Kidney tubule cell (primary cell): ENCODE data around the gene TMEM269.
"Not testable (repeated sequence)": the region's sequence is repeated elsewhere in the genome, so short reads cannot be mapped to it uniquely, and the experiment has no call there.

Experiments
- DNase-seq: peaks from one replicate; pipeline ENCODE4 v3.0.0-alpha.2; 2018; ENCODE audit warnings: low spot score

Gene TMEM269

DNA sequence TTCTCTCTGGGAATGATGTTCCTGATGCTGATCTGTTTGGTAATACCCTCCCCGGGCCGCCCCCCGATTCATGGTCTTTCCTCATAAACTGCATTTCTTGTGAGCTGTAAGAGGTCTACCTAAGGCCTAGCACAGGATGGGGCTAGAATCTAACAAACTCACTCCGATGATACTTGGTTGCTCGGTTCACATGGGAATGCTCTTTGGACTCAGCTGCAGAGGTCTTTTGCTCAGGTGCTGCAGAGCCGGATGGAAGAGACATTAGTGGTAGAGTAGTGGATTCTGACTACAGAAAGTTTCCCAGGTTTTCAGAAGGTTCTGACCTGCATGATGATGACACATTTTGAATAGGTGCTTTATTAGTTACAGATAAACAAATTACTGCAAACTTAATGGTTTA is 8.3 kb upstream of the TMEM269 start:
- no peak for DNase-seq

- peak; percentile 35 for DNase-seq
Measured at GRCh38 chr1:42777852-42778251, 6.9 kb upstream of the TMEM269 start.

GRCh38 chr1:42779725-42780124 is 5.1 kb upstream of the TMEM269 start:
- no peak for DNase-seq

- no peak for DNase-seq
Measured at GRCh38 chr1:42780176-42780575, 4.6 kb upstream of the TMEM269 start.

GRCh38 chr1:42783092-42783491 is 1.7 kb upstream of the TMEM269 start:
- no peak for DNase-seq

DNA sequence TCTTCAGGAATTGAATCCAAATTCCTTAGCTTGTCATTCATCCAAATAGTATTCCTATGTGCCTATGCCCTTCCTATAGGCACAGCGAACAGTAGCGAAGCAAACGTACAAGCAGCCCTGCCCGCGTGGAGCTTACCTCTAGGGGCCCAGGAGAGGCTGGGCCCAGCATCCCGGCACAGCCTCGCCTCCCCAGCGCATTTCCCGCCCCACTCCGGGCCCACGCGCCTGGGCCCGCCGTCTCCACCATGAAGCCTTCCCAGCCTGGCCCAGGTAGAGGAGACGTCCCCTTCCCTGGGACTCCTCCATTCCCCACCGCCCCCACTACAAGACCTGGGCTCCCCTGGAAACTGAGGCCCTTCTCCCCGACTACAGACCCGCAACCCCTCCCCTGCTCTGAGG is 245 bp upstream of the TMEM269 start:
- DNase-seq = no peak

DNA sequence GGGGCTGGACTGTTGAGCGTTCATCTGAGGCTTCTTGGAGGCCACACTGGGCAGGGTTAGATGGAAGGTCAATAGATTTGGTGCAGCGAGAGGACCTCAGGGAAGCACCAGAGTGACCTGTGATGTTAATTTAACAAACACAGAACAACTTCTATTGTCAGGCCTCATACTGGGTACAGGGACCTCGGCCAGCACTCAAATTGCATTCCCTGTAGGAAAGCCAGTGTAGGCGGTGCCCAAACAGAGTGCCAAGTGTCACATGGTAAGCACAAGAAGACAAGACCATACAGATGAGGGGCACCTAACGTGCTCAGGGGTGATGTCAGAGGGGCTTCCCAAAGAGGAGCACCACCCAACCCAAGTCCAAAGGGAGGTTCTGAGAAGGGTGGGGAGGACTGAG is 1.3 kb downstream of the TMEM269 start:
- DNase-seq = no peak

DNA sequence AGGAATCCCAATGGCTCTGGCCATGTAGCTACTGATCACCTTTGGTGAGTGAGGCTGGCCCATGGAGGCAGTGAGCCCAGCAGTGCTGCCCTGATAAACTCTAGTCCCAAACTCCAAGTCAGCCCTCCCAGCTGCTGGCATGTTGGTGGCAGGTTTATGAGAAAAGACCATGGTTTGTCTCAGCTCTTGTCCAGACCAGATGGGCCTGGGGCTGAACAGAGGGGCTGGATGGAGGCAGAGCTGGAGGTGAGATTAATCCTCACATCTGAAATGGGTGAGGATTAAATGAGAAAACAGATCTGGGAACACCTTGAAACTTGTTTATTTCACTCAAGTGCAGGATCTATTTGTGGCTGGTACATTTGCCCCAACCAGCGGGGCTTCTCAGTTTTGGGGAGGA is 3.2 kb downstream of the TMEM269 start:
- DNase-seq = no peak

GRCh38 chr1:42793824-42794223 is 9.0 kb downstream of the TMEM269 start:
- no peak for DNase-seq

- DNase-seq = no peak
Measured at GRCh38 chr1:42797414-42797813, 12.6 kb downstream of the TMEM269 start.

GRCh38 chr1:42797979-42798378 is 13.2 kb downstream of the TMEM269 start:
- no peak for DNase-seq

DNA sequence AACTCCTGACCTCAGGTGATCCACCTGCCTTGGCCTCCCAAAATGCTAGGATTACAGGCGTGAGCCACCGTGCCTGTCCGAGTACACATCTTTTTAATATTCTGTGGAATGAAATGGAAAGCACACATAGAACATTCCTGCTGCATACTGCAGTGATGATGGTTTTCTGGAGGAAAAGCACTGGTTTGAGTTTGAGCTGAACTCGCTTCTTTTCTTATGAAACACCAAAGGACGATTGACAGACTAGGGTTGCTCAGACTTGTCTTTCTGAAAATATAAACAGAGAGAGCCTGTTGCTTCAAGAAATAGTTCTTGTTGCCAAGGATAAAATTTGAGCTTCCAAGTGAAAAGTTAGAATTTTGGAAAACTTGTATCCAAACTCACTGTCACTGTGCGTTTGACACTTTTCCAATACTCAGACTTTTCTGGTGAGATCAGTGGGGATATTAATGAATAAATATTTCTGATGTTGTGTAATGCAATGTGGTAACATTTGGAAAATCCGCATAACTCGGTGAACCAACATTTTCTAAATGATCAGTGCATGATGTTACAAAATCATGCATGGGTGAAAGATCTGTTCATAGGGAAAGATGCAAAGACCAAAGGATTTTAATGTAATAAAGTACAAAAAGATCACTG is 17.2 kb downstream of the TMEM269 start:
- DNase-seq = no peak

DNA sequence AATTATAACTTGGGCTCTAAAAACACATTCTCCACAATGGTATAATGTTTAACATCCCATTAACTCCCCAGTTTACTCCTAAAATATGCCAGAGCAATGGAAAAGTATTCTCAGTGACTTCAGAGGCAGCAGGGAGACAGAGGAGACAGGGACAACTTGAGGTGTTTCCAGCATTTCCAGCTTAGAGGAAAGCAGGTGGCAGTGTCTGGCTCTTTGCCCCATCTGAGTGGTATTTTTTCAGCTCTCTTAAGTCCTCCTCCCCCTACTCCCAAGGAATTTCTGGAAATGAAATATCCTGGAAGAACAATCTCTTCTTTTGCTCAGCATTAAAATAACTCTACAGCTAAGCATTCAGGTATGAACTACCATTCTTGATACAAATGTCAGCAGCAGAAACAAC is 21.4 kb downstream of the TMEM269 start:
- no peak for DNase-seq

DNA sequence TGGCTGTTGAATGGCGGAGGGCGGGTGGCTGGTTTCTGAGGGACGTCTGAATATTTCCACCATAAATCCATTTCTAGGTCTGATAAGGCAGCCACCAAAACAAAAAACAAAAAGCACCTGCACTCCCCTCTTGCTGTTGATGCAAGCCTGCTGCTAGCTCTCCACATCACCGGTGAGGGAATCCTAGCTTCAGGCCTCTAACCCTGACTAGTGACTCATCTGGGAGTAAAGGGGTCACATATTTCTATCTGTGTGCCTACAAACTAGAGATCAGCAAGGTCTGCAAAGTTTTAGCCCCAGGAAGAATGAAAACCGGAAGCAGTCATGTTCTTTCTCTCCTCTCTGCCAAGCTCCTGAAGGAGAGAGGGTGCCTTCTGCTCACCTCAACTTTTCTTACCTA is 21.8 kb downstream of the TMEM269 start:
- DNase-seq = no peak

DNA sequence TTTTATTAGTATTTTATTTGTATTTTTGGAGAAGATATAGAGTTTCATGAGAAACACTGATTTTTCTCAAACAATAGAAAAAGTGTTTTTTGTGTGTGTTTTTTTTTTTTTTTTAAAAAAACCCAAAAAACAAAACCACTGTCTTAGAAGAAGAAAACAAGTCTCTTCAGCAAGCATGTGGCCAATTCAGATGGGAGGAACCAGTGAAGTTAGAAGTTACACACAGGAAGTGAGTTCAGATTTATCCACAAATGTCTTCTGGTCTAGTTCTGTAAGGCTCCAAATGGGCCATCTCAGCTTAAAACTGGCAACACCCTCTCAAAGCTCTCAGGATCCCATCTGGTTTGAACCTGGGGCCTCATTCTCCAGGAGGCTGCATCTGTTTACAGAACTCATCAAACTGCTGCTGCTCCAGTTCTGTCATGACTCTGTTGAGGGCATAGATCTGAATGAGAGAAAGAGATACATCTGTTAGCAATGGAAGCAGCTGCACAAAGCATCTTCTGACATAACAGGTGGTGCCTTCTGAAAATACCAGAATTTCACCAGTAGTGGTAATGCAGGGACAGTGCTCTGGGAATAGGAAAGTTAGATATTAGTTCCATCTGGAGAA is 22.4 kb downstream of the TMEM269 start:
- DNase-seq = no peak

- not testable (repeated sequence) for DNase-seq
Measured at GRCh38 chr1:42814815-42815214, 30.0 kb downstream of the TMEM269 start.

DNA sequence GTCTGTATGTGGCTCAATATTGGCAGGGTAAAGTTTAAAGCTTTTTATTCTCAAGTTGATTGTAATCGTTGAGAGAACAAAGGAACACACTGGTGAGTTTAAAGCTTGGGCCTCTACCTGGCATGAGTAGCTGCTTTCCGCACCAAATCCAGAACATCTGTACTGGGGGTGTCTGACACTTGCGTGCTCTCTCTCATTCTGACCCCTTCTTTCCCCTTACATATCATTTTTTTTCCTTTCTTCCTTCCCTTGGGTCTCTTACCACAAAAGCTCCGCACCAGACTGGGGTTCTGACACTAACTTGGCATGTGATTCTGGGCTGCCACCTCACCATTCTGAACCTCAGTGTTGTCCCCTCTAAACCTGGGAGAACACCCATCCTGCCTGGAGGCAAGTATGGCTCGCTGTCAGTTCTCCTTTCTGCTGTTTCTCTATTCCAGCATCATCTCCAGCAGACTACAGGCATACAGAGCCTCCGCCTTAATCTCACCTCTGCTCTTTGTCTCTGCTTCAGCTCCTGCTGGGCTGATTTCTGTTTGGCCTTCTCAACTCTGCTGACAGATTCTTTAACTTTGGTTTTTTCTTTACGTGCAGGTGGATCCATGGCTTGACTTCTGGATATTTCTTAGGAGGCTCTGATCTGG is 31.3 kb downstream of the TMEM269 start:
- peak; percentile 13 for DNase-seq

DNA sequence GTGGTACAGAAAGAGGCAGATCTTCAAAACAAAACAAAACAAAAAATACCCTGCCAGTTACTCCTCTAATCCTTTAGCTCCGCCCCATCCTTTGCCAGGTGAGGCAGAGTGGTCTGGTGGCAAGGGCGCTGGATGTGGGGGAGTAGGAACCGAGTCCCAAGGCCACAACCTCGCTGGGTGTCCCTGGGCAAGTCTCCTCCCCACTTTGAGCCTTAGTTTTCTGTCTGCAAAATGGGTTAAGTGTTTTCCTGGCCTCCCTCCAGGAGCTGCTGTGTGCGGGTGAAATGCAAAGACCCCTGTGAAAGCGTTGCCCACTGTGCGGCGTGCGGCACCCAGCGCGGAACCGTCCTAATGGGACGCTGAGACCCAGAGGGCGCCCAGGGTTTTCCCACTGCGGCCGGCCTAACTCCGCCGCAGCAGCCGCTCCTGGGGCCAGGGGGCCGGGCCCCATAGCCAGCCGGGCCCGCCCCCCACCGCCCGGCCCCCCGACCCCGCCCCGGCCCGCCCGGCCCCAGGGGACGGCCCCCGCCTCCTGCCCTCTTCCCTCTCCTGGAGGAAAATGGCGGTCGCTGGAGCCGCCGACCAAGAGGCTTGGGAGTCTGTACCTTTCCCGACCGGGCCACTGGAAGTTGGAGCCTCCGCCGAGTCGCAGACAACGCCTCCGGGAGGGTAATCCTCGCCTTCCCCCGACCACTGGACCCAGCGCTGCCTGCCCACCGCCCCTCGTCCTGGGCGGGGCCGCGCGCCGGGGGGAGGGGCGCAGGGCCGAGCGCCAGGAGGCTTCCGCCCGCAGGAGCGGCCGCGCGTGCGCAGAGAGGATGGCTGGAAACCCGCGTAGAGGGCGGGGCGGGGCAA is 32.0 kb downstream of the TMEM269 start, which contains the start of the genes ERMAP and SVBP:
Gene ERMAP, plus strand, starts transcription at position 538 of the 855 bp plus-strand sequence. CDS start 13,327 bp downstream, outside the sequence.
Gene SVBP, minus strand, starts transcription at position 813 of the 855 bp plus-strand sequence. CDS start 853 bp downstream, outside the sequence.
- peak; percentile 90 for DNase-seq

DNA sequence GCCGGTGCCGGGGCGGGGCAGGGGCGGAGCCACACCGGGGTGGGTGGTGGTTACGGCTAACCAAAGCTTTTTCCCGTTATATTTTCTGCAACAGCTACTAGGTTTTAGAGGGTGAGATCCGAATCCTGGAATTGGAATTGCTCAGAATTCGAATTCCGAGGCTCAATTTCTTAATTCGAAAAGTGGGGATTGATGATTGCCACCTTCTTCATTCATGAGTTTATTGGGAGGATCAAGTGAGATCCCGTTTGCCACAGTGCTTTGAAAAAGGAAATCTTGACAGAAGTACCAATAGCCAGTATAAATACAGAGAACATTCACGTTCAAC is 32.6 kb downstream of the TMEM269 start:
- no peak for DNase-seq

DNA sequence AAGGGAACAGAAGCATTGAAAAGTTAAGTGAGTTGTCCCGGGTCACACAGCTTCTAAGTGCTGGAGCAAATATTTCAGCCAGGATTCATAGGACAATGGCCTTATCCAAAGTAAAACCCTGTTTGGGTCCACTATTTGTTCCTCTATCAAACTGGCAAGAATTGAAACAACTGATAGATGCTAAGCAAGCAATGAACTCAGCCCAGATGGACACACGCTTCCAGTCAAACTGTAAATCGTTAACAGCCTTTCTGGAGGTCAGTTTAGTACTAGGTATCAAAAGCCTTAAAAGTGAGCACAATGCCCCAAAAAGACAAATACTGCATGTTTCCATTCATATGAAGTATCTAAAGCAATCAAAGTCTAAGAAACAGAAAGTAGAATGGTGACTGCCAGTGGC is 33.2 kb downstream of the TMEM269 start:
- DNase-seq = no peak

DNA sequence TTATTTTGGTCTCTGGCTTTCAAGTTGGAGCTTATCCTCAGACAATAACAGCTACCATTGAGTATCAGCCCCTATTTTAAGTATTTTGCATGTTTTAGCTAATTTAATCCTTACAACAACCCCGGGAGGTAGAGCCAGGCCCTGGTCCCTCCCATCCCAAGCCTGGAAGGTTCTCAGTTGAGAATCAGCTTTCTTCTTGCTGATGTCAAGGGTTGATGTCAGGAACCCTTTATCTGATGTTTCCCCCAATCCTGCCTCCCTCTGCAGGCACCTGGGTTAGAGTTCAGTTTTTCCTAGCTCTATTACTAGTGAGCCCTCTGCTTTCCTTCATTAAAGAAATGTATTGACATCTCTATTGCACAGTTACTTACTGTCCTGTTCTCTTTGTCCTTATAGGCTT is 36.0 kb downstream of the TMEM269 start:
- no peak for DNase-seq

GRCh38 chr1:42821690-42822089 is 36.9 kb downstream of the TMEM269 start:
- no peak for DNase-seq
